ENCODE data around the gene EXOC2. TPM values are rescaled to one million over a fixed set of nuclear protein-coding genes. Genes with fewer than 3 reads are reported as not detected.
"Not testable (repeated sequence)": the region's sequence is repeated elsewhere in the genome, so short reads cannot be mapped to it uniquely, and the experiment has no call there.

EXOC2 gene
- total RNA-seq, 1 experiment from 2014 or later, result 17.6 TPM

- no peak overlapping the region for H2AFZ ChIP-seq (ENCODE audit: low read length)
These were observed 121.0 kb downstream of the EXOC2 start for GRCh38 chr6:571892-572291.

GRCh38 chr6:570825-571224 is 122.1 kb downstream of the EXOC2 start:
- no peak overlapping the region for H3K4me3 ChIP-seq (ENCODE audit: low read length)
- H3K27me3 ChIP-seq (ENCODE audit: low read length), result no peaks in the 10 kb centered on the region
- no peak overlapping the region for H2AFZ ChIP-seq (ENCODE audit: low read length)
- no peak overlapping the region for H3K4me2 ChIP-seq (ENCODE audit: low read depth, low read length, poor library complexity, severe bottlenecking)
- no peaks in the 10 kb centered on the region for H3K4me1 ChIP-seq (ENCODE audit: low read length)
- no peaks in the 10 kb centered on the region for H4K20me1 ChIP-seq (ENCODE audit: insufficient read depth, low read depth, low read length)
- H3K9ac ChIP-seq (ENCODE audit: low read length), result no peak overlapping the region
- DNase-seq, result no peak
- no peaks in the 10 kb centered on the region for H3K79me2 ChIP-seq (ENCODE audit: low read length)
- no peak overlapping the region for H3K27ac ChIP-seq (ENCODE audit: low read length)
- H3K36me3 ChIP-seq (ENCODE audit: insufficient read depth, low read length), result no peaks in the 10 kb centered on the region
- no peaks in the 10 kb centered on the region for H3K9me2 ChIP-seq (replicated peaks; ENCODE audit: insufficient read depth, low read length)
- H3K9me3 ChIP-seq (ENCODE audit: low read length), result 0 out of 2 replicates have a peak, but pooled peaks cover 2% of the 10 kb centered on the region

More at GRCh38 chr6:571892-572291, 121.0 kb downstream of the EXOC2 start:
- Histone ChIP-seq H3K9me3 (ENCODE audit: low read length) (0 out of 2 replicates have a peak, but pooled peaks cover 5% of the 10 kb centered on the region), H3K4me2 (ENCODE audit: low read depth, low read length, poor library complexity, severe bottlenecking) (no peak overlapping the region), H3K36me3 (ENCODE audit: insufficient read depth, low read length) (no peaks in the 10 kb centered on the region), H3K4me1 (ENCODE audit: low read length) (no peaks in the 10 kb centered on the region), H3K9ac (ENCODE audit: low read length) (no peak overlapping the region), H4K20me1 (ENCODE audit: insufficient read depth, low read depth, low read length) (no peaks in the 10 kb centered on the region), H3K9me2 (replicated peaks; ENCODE audit: insufficient read depth, low read length) (no peaks in the 10 kb centered on the region), H3K79me2 (ENCODE audit: low read length) (no peaks in the 10 kb centered on the region), H3K27me3 (ENCODE audit: low read length) (no peaks in the 10 kb centered on the region), H3K4me3 (ENCODE audit: low read length) (no peak overlapping the region), H3K27ac (ENCODE audit: low read length) (no peak overlapping the region)
- no peak for DNase-seq

- DNase-seq, result no peak
- no peaks in the 10 kb centered on the region for H3K9me2 ChIP-seq (replicated peaks; ENCODE audit: insufficient read depth, low read length)
- H2AFZ ChIP-seq (ENCODE audit: low read length), result no peak overlapping the region
- no peak overlapping the region for H3K27ac ChIP-seq (ENCODE audit: low read length)
- H3K79me2 ChIP-seq (ENCODE audit: low read length), result no peaks in the 10 kb centered on the region
- H3K4me1 ChIP-seq (ENCODE audit: low read length), result no peaks in the 10 kb centered on the region
- H3K27me3 ChIP-seq (ENCODE audit: low read length), result no peaks in the 10 kb centered on the region
- no peaks in the 10 kb centered on the region for H3K36me3 ChIP-seq (ENCODE audit: insufficient read depth, low read length)
- H3K9me3 ChIP-seq (ENCODE audit: low read length), result no peaks in the 10 kb centered on the region
- no peak overlapping the region for H3K9ac ChIP-seq (ENCODE audit: low read length)
- no peaks in the 10 kb centered on the region for H4K20me1 ChIP-seq (ENCODE audit: insufficient read depth, low read depth, low read length)
- no peak overlapping the region for H3K4me3 ChIP-seq (ENCODE audit: low read length)
- H3K4me2 ChIP-seq (ENCODE audit: low read depth, low read length, poor library complexity, severe bottlenecking), result no peak overlapping the region
These were observed 123.9 kb downstream of the EXOC2 start for GRCh38 chr6:568954-569523.

GRCh38 chr6:568085-568484 is 124.9 kb downstream of the EXOC2 start:
- no peaks in the 10 kb centered on the region for H4K20me1 ChIP-seq (ENCODE audit: insufficient read depth, low read depth, low read length)
- no peaks in the 10 kb centered on the region for H3K79me2 ChIP-seq (ENCODE audit: low read length)
- no peaks in the 10 kb centered on the region for H3K36me3 ChIP-seq (ENCODE audit: insufficient read depth, low read length)
- no peak overlapping the region for H3K4me2 ChIP-seq (ENCODE audit: low read depth, low read length, poor library complexity, severe bottlenecking)
- no peak for DNase-seq
- no peaks in the 10 kb centered on the region for H3K4me1 ChIP-seq (ENCODE audit: low read length)
- H3K9me2 ChIP-seq (replicated peaks; ENCODE audit: insufficient read depth, low read length), result no peaks in the 10 kb centered on the region
- H2AFZ ChIP-seq (ENCODE audit: low read length), result no peak overlapping the region
- no peak overlapping the region for H3K4me3 ChIP-seq (ENCODE audit: low read length)
- no peaks in the 10 kb centered on the region for H3K9me3 ChIP-seq (ENCODE audit: low read length)
- no peak overlapping the region for H3K9ac ChIP-seq (ENCODE audit: low read length)
- H3K27me3 ChIP-seq (ENCODE audit: low read length), result no peaks in the 10 kb centered on the region
- H3K27ac ChIP-seq (ENCODE audit: low read length), result no peak overlapping the region

GRCh38 chr6:563863-564262 is 129.1 kb downstream of the EXOC2 start:
- H3K9me2 ChIP-seq (replicated peaks; ENCODE audit: insufficient read depth, low read length), result no peaks in the 10 kb centered on the region
- H2AFZ ChIP-seq (ENCODE audit: low read length), result no peak overlapping the region
- H3K27me3 ChIP-seq (ENCODE audit: low read length), result no peaks in the 10 kb centered on the region
- H3K36me3 ChIP-seq (ENCODE audit: insufficient read depth, low read length), result no peaks in the 10 kb centered on the region
- H3K4me3 ChIP-seq (ENCODE audit: low read length), result no peak overlapping the region
- H3K27ac ChIP-seq (ENCODE audit: low read length), result no peak overlapping the region
- no peaks in the 10 kb centered on the region for H3K4me1 ChIP-seq (ENCODE audit: low read length)
- no peak for DNase-seq
- H3K9ac ChIP-seq (ENCODE audit: low read length), result no peak overlapping the region
- no peaks in the 10 kb centered on the region for H3K9me3 ChIP-seq (ENCODE audit: low read length)
- H3K79me2 ChIP-seq (ENCODE audit: low read length), result no peaks in the 10 kb centered on the region
- no peaks in the 10 kb centered on the region for H4K20me1 ChIP-seq (ENCODE audit: insufficient read depth, low read depth, low read length)
- no peak overlapping the region for H3K4me2 ChIP-seq (ENCODE audit: low read depth, low read length, poor library complexity, severe bottlenecking)

GRCh38 chr6:562052-562676 is 130.8 kb downstream of the EXOC2 start:
- H3K4me2 ChIP-seq (ENCODE audit: low read depth, low read length, poor library complexity, severe bottlenecking), result no peak overlapping the region
- no peaks in the 10 kb centered on the region for H3K27me3 ChIP-seq (ENCODE audit: low read length)
- DNase-seq, result no peak
- H2AFZ ChIP-seq (ENCODE audit: low read length), result no peak overlapping the region
- H3K4me1 ChIP-seq (ENCODE audit: low read length), result no peaks in the 10 kb centered on the region
- H3K79me2 ChIP-seq (ENCODE audit: low read length), result no peaks in the 10 kb centered on the region
- H3K9me2 ChIP-seq (replicated peaks; ENCODE audit: insufficient read depth, low read length), result no peaks in the 10 kb centered on the region
- H3K4me3 ChIP-seq (ENCODE audit: low read length), result no peak overlapping the region
- H3K9me3 ChIP-seq (ENCODE audit: low read length), result no peaks in the 10 kb centered on the region
- no peaks in the 10 kb centered on the region for H4K20me1 ChIP-seq (ENCODE audit: insufficient read depth, low read depth, low read length)
- H3K27ac ChIP-seq (ENCODE audit: low read length), result no peak overlapping the region
- no peak overlapping the region for H3K9ac ChIP-seq (ENCODE audit: low read length)
- H3K36me3 ChIP-seq (ENCODE audit: insufficient read depth, low read length), result no peaks in the 10 kb centered on the region

DNA sequence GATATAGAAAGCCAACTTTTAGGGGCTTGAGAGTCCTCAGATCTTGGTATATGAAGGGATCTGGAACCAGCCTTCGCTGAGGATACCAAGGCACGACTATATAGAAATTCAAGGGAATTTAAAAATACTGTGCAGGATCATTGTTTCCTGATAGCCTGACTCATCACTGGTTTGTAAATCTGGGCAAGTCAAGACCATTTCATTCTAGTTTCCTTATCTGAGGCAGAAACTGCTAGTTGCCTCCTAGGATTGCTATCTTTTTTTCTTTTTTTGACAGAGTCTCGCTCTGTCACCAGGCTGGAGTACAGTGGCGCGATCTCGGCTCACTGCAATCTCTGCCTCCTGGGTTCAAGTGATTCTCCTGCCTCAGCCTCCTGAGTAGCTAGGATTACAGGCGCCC is 131.6 kb downstream of the EXOC2 start:
- H2AFZ ChIP-seq (ENCODE audit: low read length); H3K9me3 ChIP-seq (ENCODE audit: low read length); DNase-seq; H3K27ac ChIP-seq (ENCODE audit: low read length); H3K36me3 ChIP-seq (ENCODE audit: insufficient read depth, low read length); H3K4me1 ChIP-seq (ENCODE audit: low read length); H3K79me2 ChIP-seq (ENCODE audit: low read length); H3K27me3 ChIP-seq (ENCODE audit: low read length); H3K4me2 ChIP-seq (ENCODE audit: low read depth, low read length, poor library complexity, severe bottlenecking); H3K4me3 ChIP-seq (ENCODE audit: low read length); H3K9me2 ChIP-seq (replicated peaks; ENCODE audit: insufficient read depth, low read length); H3K9ac ChIP-seq (ENCODE audit: low read length); H4K20me1 ChIP-seq (ENCODE audit: insufficient read depth, low read depth, low read length): not testable (repeated sequence)

GRCh38 chr6:558959-559358 is 134.0 kb downstream of the EXOC2 start:
- Histone ChIP-seq H3K4me1 (ENCODE audit: low read length) (no peaks in the 10 kb centered on the region), H3K27me3 (ENCODE audit: low read length) (no peaks in the 10 kb centered on the region), H3K9me2 (replicated peaks; ENCODE audit: insufficient read depth, low read length) (no peaks in the 10 kb centered on the region), H3K36me3 (ENCODE audit: insufficient read depth, low read length) (no peaks in the 10 kb centered on the region), H3K9me3 (ENCODE audit: low read length) (no peaks in the 10 kb centered on the region), H3K4me2 (ENCODE audit: low read depth, low read length, poor library complexity, severe bottlenecking) (no peak overlapping the region), H4K20me1 (ENCODE audit: insufficient read depth, low read depth, low read length) (no peaks in the 10 kb centered on the region), H2AFZ (ENCODE audit: low read length) (no peak overlapping the region), H3K4me3 (ENCODE audit: low read length) (no peak overlapping the region), H3K9ac (ENCODE audit: low read length) (no peak overlapping the region), H3K27ac (ENCODE audit: low read length) (no peak overlapping the region), H3K79me2 (ENCODE audit: low read length) (no peaks in the 10 kb centered on the region)
- no peak for DNase-seq
